A549 (cell line): ENCODE results near the gene LMF2. TPM values are rescaled to one million over a fixed set of nuclear protein-coding genes. Genes with fewer than 3 reads are reported as not detected.
A peak's percentile ranks its signal among the peaks of the same experiment; 100 is the strongest.
"Not testable (repeated sequence)": the region's sequence is repeated elsewhere in the genome, so short reads cannot be mapped to it uniquely, and the experiment has no call there.

ENCODE experiments used
- ATAC-seq, 2 experiments: fragments of 200-7000 bp in 1 of 2; fragments of >200 bp in 1 of 2; cut with Nextera tagmentation in 1 of 2; cut with Tn5 transposase in 1 of 2; 3 replicates each; pipeline versions ENCODE4 v1.8.0 to v1.9.1; 2018 to 2020; ENCODE audit warnings: mild to moderate bottlenecking in 1 of 2, moderate library complexity in 1 of 2
- CTCF ChIA-PET: fragments of 300-600 bp; sonication (Branson Sonifier 250); formaldehyde crosslinking; extraction: SDS; loops from one replicate; lab custom pipeline; 2021; ENCODE audit warnings: antibody characterized with exemption, inconsistent platforms; lab: Yijun Ruan, JAX
- POLR2A ChIA-PET: fragments of 350-600 bp; formaldehyde crosslinking; extraction: SDS; loops from one replicate; lab custom pipeline; 2021; ENCODE audit warnings: antibody characterized with exemption, inconsistent platforms; lab: Yijun Ruan, JAX
- DNase-seq, 2 experiments: peaks; one replicate each; pipeline versions ENCODE4 v3.0.0 to v3.0.0-alpha.2; 2011 to 2016; ENCODE audit warnings: low read depth in 1 of 2, low spot score in 1 of 2
- FAIRE-seq: peaks from 2 replicates; lab custom pipeline; 2011; peaks lifted over from hg19 to GRCh38; lab: Jason Lieb, UNC
- H3K27ac ChIP-seq, 2 experiments: fragments of >200 bp; sonication (Bioruptor Twin); formaldehyde crosslinking; 3 replicates each; pipeline ENCODE4 v1.5.1; 2016 to 2017
- H3K4me1 ChIP-seq: fragments of >200 bp; sonication (Bioruptor Twin); formaldehyde crosslinking; 3 replicates; pipeline ENCODE4 v1.6.1; 2016
- H3K4me2 ChIP-seq: fragments of >200 bp; sonication (Bioruptor Twin); formaldehyde crosslinking; 3 replicates; pipeline ENCODE4 v1.6.1; 2016
- H3K4me3 ChIP-seq: fragments of >200 bp; sonication (Bioruptor Twin); formaldehyde crosslinking; 3 replicates; pipeline ENCODE4 v1.5.1; 2016
- H3K9me3 ChIP-seq: fragments of >200 bp; sonication (Bioruptor Twin); formaldehyde crosslinking; 3 replicates; pipeline ENCODE4 v1.6.1; 2016
- CEBPB ChIP-seq, 2 experiments: fragments of >200 bp in 1 of 2; sonication (Bioruptor Twin) in 1 of 2; formaldehyde crosslinking in 1 of 2; IDR thresholded peaks; 2 replicates each; pipeline ENCODE4 v1.6.1; 2012 to 2016
- CHD4 ChIP-seq: fragments of 200-600 bp; sonication (generic); IDR thresholded peaks from 2 replicates; pipeline ENCODE4 v1.6.1; 2016; ENCODE audit warnings: antibody characterized with exemption, mild to moderate bottlenecking, borderline replicate concordance
- EP300 ChIP-seq, 2 experiments: fragments of >200 bp; sonication (Bioruptor Twin); formaldehyde crosslinking; IDR thresholded peaks; 2 replicates in 1 of 2; 3 replicates in 1 of 2; pipeline ENCODE4 v1.6.1; 2016 to 2017
- ESRRA ChIP-seq: fragments of 150-350 bp; IDR thresholded peaks from 2 replicates; pipeline ENCODE4 v1.6.1; 2014; ENCODE audit warnings: mild to moderate bottlenecking, low read length, borderline replicate concordance
- FOSL2 ChIP-seq, 2 experiments: fragments of 450-650 bp in 1 of 2; fragments of >200 bp in 1 of 2; sonication (Bioruptor Twin) in 1 of 2; formaldehyde crosslinking; IDR thresholded peaks; 2 replicates each; pipeline versions ENCODE4 v1.5.0 to v1.6.1; 2016 to 2020; ENCODE audit warnings: mild to moderate bottlenecking in 1 of 2, moderate library complexity in 1 of 2
- GATA3 ChIP-seq: IDR thresholded peaks from 2 replicates; pipeline ENCODE4 v1.6.1; 2012; ENCODE audit warnings: borderline replicate concordance
- HES2 ChIP-seq: fragments of >200 bp; sonication (Bioruptor Twin); formaldehyde crosslinking; IDR thresholded peaks from 2 replicates; pipeline ENCODE4 v1.6.1; 2016
- HEYL ChIP-seq: fragments of 250-450 bp; sonication (Bioruptor Pico); IDR thresholded peaks from 2 replicates; pipeline ENCODE4 v1.8.0; 2021; ENCODE audit warnings: mild to moderate bottlenecking, moderate library complexity
- HOXA7 ChIP-seq: fragments of 250-450 bp; sonication (Bioruptor Pico); IDR thresholded peaks from 2 replicates; pipeline ENCODE4 v1.5.0; 2020; ENCODE audit warnings: mild to moderate bottlenecking, moderate library complexity
- HOXB13 ChIP-seq: fragments of 250-450 bp; sonication (Bioruptor Pico); IDR thresholded peaks from 2 replicates; pipeline ENCODE4 v1.5.0; 2020; ENCODE audit warnings: low read depth, mild to moderate bottlenecking, moderate library complexity
- HOXB5 ChIP-seq: fragments of 250-450 bp; sonication (Bioruptor Pico); IDR thresholded peaks from 2 replicates; pipeline ENCODE4 v1.5.0; 2020; ENCODE audit warnings: mild to moderate bottlenecking, moderate library complexity
- JUNB ChIP-seq: fragments of >200 bp; sonication (Bioruptor Twin); formaldehyde crosslinking; IDR thresholded peaks from 2 replicates; pipeline ENCODE4 v1.6.1; 2016
- KDM5A ChIP-seq: fragments of 200-600 bp; sonication (generic); IDR thresholded peaks from 2 replicates; pipeline ENCODE4 v1.6.1; 2016; ENCODE audit warnings: antibody characterized with exemption, mild to moderate bottlenecking
- NFE2L2 ChIP-seq: fragments of 150-350 bp; conservative IDR thresholded peaks from 2 replicates; pipeline ENCODE4 v1.6.1; 2014; ENCODE audit warnings: low read length
- NR3C1 ChIP-seq: fragments of >200 bp; sonication (Bioruptor Twin); formaldehyde crosslinking; IDR thresholded peaks from 3 replicates; pipeline ENCODE4 v1.6.1; 2017
- RARB ChIP-seq: fragments of 250-450 bp; sonication (Bioruptor Pico); IDR thresholded peaks from 2 replicates; pipeline ENCODE4 v1.8.0; 2021; ENCODE audit warnings: mild to moderate bottlenecking, moderate library complexity
- REST ChIP-seq: fragments of 200-600 bp; sonication (generic); IDR thresholded peaks from 2 replicates; pipeline ENCODE4 v1.6.1; 2016; ENCODE audit warnings: antibody characterized with exemption, mild to moderate bottlenecking, moderate library complexity
- RFX5 ChIP-seq: fragments of 450-650 bp; IDR thresholded peaks from 2 replicates; pipeline ENCODE4 v1.7.1; 2014; ENCODE audit warnings: antibody characterized with exemption, mild to moderate bottlenecking, moderate library complexity
- SMC3 ChIP-seq: fragments of >200 bp; sonication (Bioruptor Twin); formaldehyde crosslinking; IDR thresholded peaks from 3 replicates; pipeline ENCODE4 v1.6.1; 2018; ENCODE audit warnings: inconsistent platforms
- USF2 ChIP-seq: fragments of 450-650 bp; IDR thresholded peaks from 2 replicates; pipeline ENCODE4 v1.6.1; 2014; ENCODE audit warnings: antibody characterized with exemption
- ZC3H11A ChIP-seq: fragments of 450-650 bp; IDR thresholded peaks from 2 replicates; pipeline ENCODE4 v1.6.1; 2014; ENCODE audit warnings: antibody characterized with exemption, mild to moderate bottlenecking
- WGBS: methylation state at CpG from one replicate; pipeline ENCODE4 v1.1.6; 2017; ENCODE audit errors: missing lambda C conversion rate; 5-methylcytosine and 5-hydroxymethylcytosine counted together
- polyA plus RNA-seq, 4 experiments: library from polyadenylated mRNA; depleted of rRNA in 3 of 4; stranded (reverse); fragments of >200 nt; fragmentation: RNase III in 1 of 4; extraction: RNeasy Plus Mini Kit Qiagen cat#74134 plus additional on column Dnase treatment in 1 of 4; gene quantifications; 2 replicates in 3 of 4; 3 replicates in 1 of 4; pipeline ENCODE4 v1.2.3, GENCODE V29; 2011 to 2017

LMF2 gene
- polyA plus RNA-seq, 2 of the 4 experiments (the other 2 are of a cell fraction) = 13.0 to 32.5 TPM

- no peak for TF ChIP-seq HES2
- TF ChIP-seq ESRRA = no peak
- TF ChIP-seq GATA3 = no peak
- TF ChIP-seq REST = no peak
- no peak for TF ChIP-seq NFE2L2
- TF ChIP-seq HOXB5 = no peak
- no peak for TF ChIP-seq USF2
- TF ChIP-seq SMC3 = peak; percentile 62
- TF ChIP-seq KDM5A = no peak
- TF ChIP-seq RFX5 = no peak
- TF ChIP-seq HEYL (CRISPR knock-in tag) = no peak
- TF ChIP-seq, all 56 proteins: peak for 4
Observed at GRCh38 chr22:50544078-50544745, 36.7 kb upstream of the LMF2 start (continued).

GRCh38 chr22:50542416-50542927, 35.0 kb upstream of the LMF2 start:
- CTCF ChIA-PET = interaction anchor here (4.5 kb wide), 1 partner anchor 21 kb away, joined by 25 read pairs; the partner anchor contains the start of gene SYCE3
- no peaks in the 10 kb centered on the region for H3K9me3 ChIP-seq
- TF ChIP-seq HOXA7 (CRISPR knock-in tag) = no peak
- no peak for TF ChIP-seq ZC3H11A
- TF ChIP-seq NR3C1 = no peak
- TF ChIP-seq RARB = no peak
- TF ChIP-seq HOXB13 = no peak
- no peak for TF ChIP-seq CHD4
- TF ChIP-seq, all 56 proteins: peak for 0
- FAIRE-seq (no peak), ATAC-seq (no peak), DNase-seq (no peak)
- POLR2A ChIA-PET = interaction anchor here (1.0 kb wide), 1 partner anchor 10 kb away, joined by 3 read pairs; no protein-coding TSS in a partner anchor
- H3K4me1 ChIP-seq = peaks cover 69% of the 10 kb centered on the region
- no peak overlapping the region for H3K4me3 ChIP-seq
- H3K4me2 ChIP-seq = no peak overlapping the region
- 90% methylated on average over 19 of the region's 19 CpGs for WGBS
- H3K27ac ChIP-seq = peak overlapping the region; percentile 76 to 92; a peak in 4 of 6 replicates

- Histone ChIP-seq H3K4me1 (peaks cover 69% of the 10 kb centered on the region), H3K4me2 (peak overlapping the region; percentile 50), H3K27ac (peak overlapping the region; percentile 76 to 92; a peak in 5 of 6 replicates)
- H3K4me3 ChIP-seq, FAIRE-seq, H3K9me3 ChIP-seq: not testable (repeated sequence)
- CTCF ChIA-PET = interaction anchor here (1.0 to 4.1 kb wide), 2 partner anchors 16 to 21 kb away, joined by 3 to 19 read pairs; partner anchors contain the start of genes SCO2 and SYCE3
- TF ChIP-seq CEBPB (IDR thresholded peaks at IDR 0.05) = peak; percentile 79 to 88
- peak; percentile 43; the same call in 1 of the 2 replicates for TF ChIP-seq JUNB
- TF ChIP-seq FOSL2 (IDR thresholded peaks at IDR 0.05) = peak; percentile 58; the same call in 1 of the 2 replicates
- peak; percentile 83 for TF ChIP-seq FOSL2 (CRISPR knock-in tag; IDR thresholded peaks at IDR 0.05)
- TF ChIP-seq EP300 (IDR thresholded peaks at IDR 0.05) = peak in 1 of 2 experiments; percentile 18; a peak in 1 of 5 replicates
- WGBS = 14% methylated on average over 5 of the region's 5 CpGs
- peak in 1 of 2 experiments; percentile 43; a peak in 3 of 6 replicates for ATAC-seq
- peak in 1 of 2 experiments; percentile 72 for DNase-seq
- POLR2A ChIA-PET = interaction anchor here (0.9 to 1.1 kb wide), 3 partner anchors 10 to 21 kb away, joined by 3 to 5 read pairs (median 5); partner anchors contain the start of gene SYCE3
Observed at GRCh38 chr22:50541667-50542026, 34.1 kb upstream of the LMF2 start.
